HepG2 (cell line): ENCODE data around the gene HSD17B8. TPM values are rescaled to one million over a fixed set of nuclear protein-coding genes. Genes with fewer than 3 reads are reported as not detected.

Experiments used
- AKNA ChIP-seq: sonication (generic); formaldehyde crosslinking; IDR thresholded peaks from 2 replicates; pipeline ENCODE4 v1.4.0; 2020; ENCODE audit warnings: missing genetic modification reagents, borderline replicate concordance
- CC2D1A ChIP-seq: sonication (generic); formaldehyde crosslinking; IDR thresholded peaks from 2 replicates; pipeline ENCODE4 v1.8.1; 2023; ENCODE audit warnings: mild to moderate bottlenecking, missing genetic modification reagents
- CEBPZ ChIP-seq: IDR thresholded peaks from 2 replicates; pipeline ENCODE4 v1.6.1; 2012; ENCODE audit warnings: low read length, improper control_type of control experiment
- NFKB2 ChIP-seq: sonication (generic); formaldehyde crosslinking; IDR thresholded peaks from 2 replicates; pipeline ENCODE4 v1.4.0; 2020; ENCODE audit warnings: missing genetic modification reagents, borderline replicate concordance
- PBX3 ChIP-seq: sonication (generic); formaldehyde crosslinking; IDR thresholded peaks from 2 replicates; pipeline ENCODE4 v1.8.1; 2023; ENCODE audit warnings: missing genetic modification reagents, inconsistent platforms, borderline replicate concordance
- SMC3 ChIP-seq: IDR thresholded peaks from 2 replicates; pipeline ENCODE4 v1.6.1; 2011; ENCODE audit warnings: low read length, improper control_type of control experiment
- SOX6 ChIP-seq, 2 experiments: fragments of 450-650 bp in 1 of 2; sonication (generic) in 1 of 2; formaldehyde crosslinking in 1 of 2; IDR thresholded peaks; 2 replicates each; pipeline versions ENCODE4 v1.4.0 to v1.6.1; 2017 to 2020; ENCODE audit warnings: antibody characterized with exemption in 1 of 2, mild to moderate bottlenecking in 1 of 2, missing genetic modification reagents in 1 of 2
- ZBTB2 ChIP-seq: sonication (generic); formaldehyde crosslinking; IDR thresholded peaks from 2 replicates; pipeline ENCODE4 v1.8.0; 2022; ENCODE audit warnings: low read depth, missing genetic modification reagents
- ZBTB46 ChIP-seq: sonication (generic); formaldehyde crosslinking; IDR thresholded peaks from 2 replicates; pipeline ENCODE4 v1.4.0; 2020; ENCODE audit warnings: mild to moderate bottlenecking, missing genetic modification reagents, borderline replicate concordance
- ZNF367 ChIP-seq: sonication (generic); formaldehyde crosslinking; IDR thresholded peaks from 2 replicates; pipeline ENCODE4 v1.4.0; 2020; ENCODE audit warnings: missing genetic modification reagents, borderline replicate concordance
- ZNF878 ChIP-seq: sonication (generic); formaldehyde crosslinking; IDR thresholded peaks from 2 replicates; pipeline ENCODE4 v1.8.1; 2023; ENCODE audit warnings: mild to moderate bottlenecking, missing genetic modification reagents, moderate library complexity
- polyA plus RNA-seq, 8 experiments: library from polyadenylated mRNA; depleted of rRNA in 3 of 8; stranded (reverse) in 7 of 8; unstranded in 1 of 8; fragments of >200 nt; fragmentation: Illumina TruSeq in 4 of 8; extraction: Trizol in 4 of 8; gene quantifications; 2 replicates each; pipeline versions ENCODE4 v1.2.1 to v1.2.3, GENCODE V29; 2011 to 2016; ENCODE audit warnings: low read depth in 4 of 8, missing spikeins in 1 of 8, mixed read lengths in 1 of 8; ENCODE audit not compliant: insufficient read depth in 1 of 8
- total RNA-seq, 5 experiments: library from RNA; depleted of rRNA; stranded (reverse); fragments of >200 nt; fragmentation: Illumina TruSeq; extraction: Trizol; gene quantifications; 2 replicates each; pipeline ENCODE4 v1.2.3, GENCODE V29; 2016; ENCODE audit warnings: low read depth in 1 of 5

The HSD17B8 gene
- total and polyA plus RNA-seq, 2 of the 13 experiments (the other 11 are each of a cell fraction or from before 2014, with no cell fraction given), result 12.6 to 20.1 TPM

- TF ChIP-seq CEBPZ, result no peak
- TF ChIP-seq CC2D1A, result no peak
- TF ChIP-seq ZBTB46, result no peak
- TF ChIP-seq ZNF878 (CRISPR knock-in tag), result peak; percentile 86
- TF ChIP-seq ZBTB2 (CRISPR knock-in tag), result peak; percentile 100
- peak; percentile 62; the same call in 1 of the 2 replicates for TF ChIP-seq ZNF367 (CRISPR knock-in tag)
- TF ChIP-seq NFKB2 (CRISPR knock-in tag), result peak; percentile 96
- TF ChIP-seq AKNA, result no peak
- no peak for TF ChIP-seq PBX3 (CRISPR knock-in tag)
- TF ChIP-seq SMC3, result peak; percentile 6; the same call in 1 of the 2 replicates
- no peak for TF ChIP-seq SOX6 (IDR thresholded peaks at IDR 0.05)
- TF ChIP-seq SOX6 (CRISPR knock-in tag; IDR thresholded peaks at IDR 0.05), result peak; percentile 78
Observed at GRCh38 chr6:33200219-33201146, 4.0 kb upstream of the HSD17B8 start, which contains the start of the genes RXRB and SLC39A7 (continued).
